A549 (cell line): ENCODE results near the gene SETBP1. TPM values are rescaled to one million over a fixed set of nuclear protein-coding genes. Genes with fewer than 3 reads are reported as not detected.

Experiments used
- ATAC-seq, 2 experiments: fragments of 200-7000 bp in 1 of 2; fragments of >200 bp in 1 of 2; cut with Nextera tagmentation in 1 of 2; cut with Tn5 transposase in 1 of 2; 3 replicates each; pipeline versions ENCODE4 v1.8.0 to v1.9.1; 2018 to 2020; ENCODE audit warnings: mild to moderate bottlenecking in 1 of 2, moderate library complexity in 1 of 2
- CTCF ChIA-PET: fragments of 300-600 bp; sonication (Branson Sonifier 250); formaldehyde crosslinking; extraction: SDS; loops from one replicate; lab custom pipeline; 2021; ENCODE audit warnings: antibody characterized with exemption, inconsistent platforms; lab: Yijun Ruan, JAX
- POLR2A ChIA-PET: fragments of 350-600 bp; formaldehyde crosslinking; extraction: SDS; loops from one replicate; lab custom pipeline; 2021; ENCODE audit warnings: antibody characterized with exemption, inconsistent platforms; lab: Yijun Ruan, JAX
- DNase-seq, 2 experiments: peaks; one replicate each; pipeline versions ENCODE4 v3.0.0 to v3.0.0-alpha.2; 2011 to 2016; ENCODE audit warnings: low read depth in 1 of 2, low spot score in 1 of 2
- FAIRE-seq: peaks from 2 replicates; lab custom pipeline; 2011; peaks lifted over from hg19 to GRCh38; lab: Jason Lieb, UNC
- H3K27ac ChIP-seq, 2 experiments: fragments of >200 bp; sonication (Bioruptor Twin); formaldehyde crosslinking; 3 replicates each; pipeline ENCODE4 v1.5.1; 2016 to 2017
- H3K4me1 ChIP-seq: fragments of >200 bp; sonication (Bioruptor Twin); formaldehyde crosslinking; 3 replicates; pipeline ENCODE4 v1.6.1; 2016
- H3K4me2 ChIP-seq: fragments of >200 bp; sonication (Bioruptor Twin); formaldehyde crosslinking; 3 replicates; pipeline ENCODE4 v1.6.1; 2016
- H3K4me3 ChIP-seq: fragments of >200 bp; sonication (Bioruptor Twin); formaldehyde crosslinking; 3 replicates; pipeline ENCODE4 v1.5.1; 2016
- H3K9me3 ChIP-seq: fragments of >200 bp; sonication (Bioruptor Twin); formaldehyde crosslinking; 3 replicates; pipeline ENCODE4 v1.6.1; 2016
- CHD2 ChIP-seq: fragments of 150-350 bp; IDR thresholded peaks from 2 replicates; pipeline ENCODE4 v1.6.1; 2014; ENCODE audit warnings: low read length; ENCODE audit not compliant: partially characterized antibody
- EHF ChIP-seq: fragments of 250-450 bp; sonication (Bioruptor Pico); IDR thresholded peaks from 2 replicates; pipeline ENCODE4 v1.5.0; 2020; ENCODE audit warnings: mild to moderate bottlenecking
- GATA3 ChIP-seq: IDR thresholded peaks from 2 replicates; pipeline ENCODE4 v1.6.1; 2012; ENCODE audit warnings: borderline replicate concordance
- HOXB13 ChIP-seq: fragments of 250-450 bp; sonication (Bioruptor Pico); IDR thresholded peaks from 2 replicates; pipeline ENCODE4 v1.5.0; 2020; ENCODE audit warnings: low read depth, mild to moderate bottlenecking, moderate library complexity
- JUN ChIP-seq, 2 experiments: fragments of >200 bp; sonication (Bioruptor Twin); formaldehyde crosslinking; IDR thresholded peaks; 2 replicates in 1 of 2; 3 replicates in 1 of 2; pipeline ENCODE4 v1.6.1; 2016 to 2017
- KDM5A ChIP-seq: fragments of 200-600 bp; sonication (generic); IDR thresholded peaks from 2 replicates; pipeline ENCODE4 v1.6.1; 2016; ENCODE audit warnings: antibody characterized with exemption, mild to moderate bottlenecking
- NPAS2 ChIP-seq: fragments of 250-450 bp; sonication (Bioruptor Pico); IDR thresholded peaks from 2 replicates; pipeline ENCODE4 v1.8.0; 2022; ENCODE audit warnings: mild to moderate bottlenecking, moderate library complexity, borderline replicate concordance
- PBX3 ChIP-seq: IDR thresholded peaks from 2 replicates; pipeline ENCODE4 v1.6.1; 2012
- PHF8 ChIP-seq: fragments of 200-600 bp; sonication (generic); IDR thresholded peaks from 2 replicates; pipeline ENCODE4 v1.6.1; 2016; ENCODE audit warnings: low read depth, mild to moderate bottlenecking, antibody characterized with exemption, moderate library complexity, borderline replicate concordance
- POLR2AphosphoS2 ChIP-seq: conservative IDR thresholded peaks from 2 replicates; pipeline ENCODE4 v1.6.1; 2012; ENCODE audit warnings: low read length, improper control_type of control experiment, inconsistent platforms
- RAD21 ChIP-seq, 2 experiments: fragments of >200 bp in 1 of 2; sonication (Bioruptor Twin) in 1 of 2; formaldehyde crosslinking in 1 of 2; IDR thresholded peaks in 1 of 2; conservative IDR thresholded peaks in 1 of 2; 2 replicates in 1 of 2; 3 replicates in 1 of 2; pipeline ENCODE4 v1.6.1; 2012 to 2018; ENCODE audit warnings: inconsistent platforms in 1 of 2
- REST ChIP-seq: fragments of 200-600 bp; sonication (generic); IDR thresholded peaks from 2 replicates; pipeline ENCODE4 v1.6.1; 2016; ENCODE audit warnings: antibody characterized with exemption, mild to moderate bottlenecking, moderate library complexity
- RFX5 ChIP-seq: fragments of 450-650 bp; IDR thresholded peaks from 2 replicates; pipeline ENCODE4 v1.7.1; 2014; ENCODE audit warnings: antibody characterized with exemption, mild to moderate bottlenecking, moderate library complexity
- SMC3 ChIP-seq: fragments of >200 bp; sonication (Bioruptor Twin); formaldehyde crosslinking; IDR thresholded peaks from 3 replicates; pipeline ENCODE4 v1.6.1; 2018; ENCODE audit warnings: inconsistent platforms
- SREBF2 ChIP-seq: fragments of 450-650 bp; IDR thresholded peaks from 2 replicates; pipeline ENCODE4 v1.6.1; 2014; ENCODE audit warnings: mild to moderate bottlenecking, moderate library complexity
- USF2 ChIP-seq: fragments of 450-650 bp; IDR thresholded peaks from 2 replicates; pipeline ENCODE4 v1.6.1; 2014; ENCODE audit warnings: antibody characterized with exemption
- WGBS: methylation state at CpG from one replicate; pipeline ENCODE4 v1.1.6; 2017; ENCODE audit errors: missing lambda C conversion rate; 5-methylcytosine and 5-hydroxymethylcytosine counted together
- polyA plus RNA-seq, 4 experiments: library from polyadenylated mRNA; depleted of rRNA in 3 of 4; stranded (reverse); fragments of >200 nt; fragmentation: RNase III in 1 of 4; extraction: RNeasy Plus Mini Kit Qiagen cat#74134 plus additional on column Dnase treatment in 1 of 4; gene quantifications; 2 replicates in 3 of 4; 3 replicates in 1 of 4; pipeline ENCODE4 v1.2.3, GENCODE V29; 2011 to 2017

Gene SETBP1
- polyA plus RNA-seq, 2 of the 4 experiments (the other 2 are of a cell fraction): 0.50 to 1.9 TPM

- 81% methylated on average over 8 of the region's 9 CpGs for WGBS
- no peak overlapping the region for H3K4me2 ChIP-seq
- FAIRE-seq: no peak
- no peak for ATAC-seq
- CTCF ChIA-PET: interaction anchor here (1.2 kb wide), 1 partner anchor 54 kb away, joined by 3 read pairs; no protein-coding TSS in a partner anchor
- POLR2A ChIA-PET: no interaction called here
- no peak for DNase-seq
- H3K4me3 ChIP-seq: no peak overlapping the region
- H3K27ac ChIP-seq: no peak overlapping the region
- TF ChIP-seq PHF8 (no peak), EHF (CRISPR knock-in tag) (no peak)
- TF ChIP-seq, all 56 proteins: peak for 0
- no peaks in the 10 kb centered on the region for H3K4me1 ChIP-seq
- H3K9me3 ChIP-seq: no peaks in the 10 kb centered on the region
These were observed 200.9 kb downstream of the SETBP1 start for GRCh38 chr18:44881461-44882162.

GRCh38 chr18:44882163-44882868, 201.6 kb downstream of the SETBP1 start:
- POLR2A ChIA-PET: no interaction called here
- ATAC-seq: no peak
- CTCF ChIA-PET: interaction anchor here (1.2 kb wide), 1 partner anchor 55 kb away, joined by 3 read pairs; no protein-coding TSS in a partner anchor
- no peak for TF ChIP-seq CHD2
- no peak for TF ChIP-seq PBX3
- TF ChIP-seq, all 56 proteins: peak for 0
- no peak for DNase-seq
- Histone ChIP-seq H3K4me3 (no peak overlapping the region), H3K4me2 (no peak overlapping the region), H3K4me1 (no peaks in the 10 kb centered on the region), H3K27ac (no peak overlapping the region), H3K9me3 (no peaks in the 10 kb centered on the region)
- FAIRE-seq: no peak
- WGBS: 67% methylated on average over 6 of the region's 6 CpGs

- WGBS: 71% methylated on average over 4 of the region's 4 CpGs
- TF ChIP-seq REST (no peak), RFX5 (no peak), POLR2AphosphoS2 (no peak), JUN (IDR thresholded peaks at IDR 0.05) (no peak), NPAS2 (no peak), SREBF2 (no peak), HOXB13 (no peak), GATA3 (no peak), USF2 (no peak), RAD21 (conservative IDR thresholded peaks at IDR 0.05 in 1 of 2, IDR thresholded peaks at IDR 0.05 in 1 of 2) (no peak), SMC3 (no peak), KDM5A (no peak)
- no peak for ATAC-seq
- FAIRE-seq: no peak
- Histone ChIP-seq H3K27ac (no peak overlapping the region), H3K4me2 (no peak overlapping the region), H3K4me3 (no peak overlapping the region), H3K9me3 (no peaks in the 10 kb centered on the region), H3K4me1 (no peaks in the 10 kb centered on the region)
- POLR2A ChIA-PET: no interaction called here
- CTCF ChIA-PET: no interaction called here
- no peak for DNase-seq
These were observed 203.0 kb downstream of the SETBP1 start for GRCh38 chr18:44883671-44884070.
